Thoracic aorta (tissue), 2 donors: Measurements from ENCODE around the gene C10orf90. TPM values are rescaled to one million over a fixed set of nuclear protein-coding genes. Genes with fewer than 3 reads are reported as not detected.
A peak's percentile ranks its signal among the peaks of the same experiment; 100 is the strongest.

ENCODE experiments used
- ATAC-seq: fragments of 150-250 bp; one replicate; pipeline ENCODE4 v1.8.0; 2017; ENCODE audit warnings: low read depth; ENCODE audit not compliant: insufficient number of reproducible peaks, low FRiP score
- DNase-seq: peaks from one replicate; pipeline ENCODE4 v3.0.0-alpha.2; 2020; ENCODE audit warnings: low spot score
- H3K27ac ChIP-seq, 2 donors: fragments of 200-600 bp; sonication (generic); 1 replicate in 1 of 2; 2 replicates in 1 of 2; pipeline ENCODE4 v1.5.1; 2016; ENCODE audit warnings: mild to moderate bottlenecking in 2 of 2, moderate library complexity in 2 of 2
- H3K27me3 ChIP-seq: fragments of 200-600 bp; sonication (generic); replicated peaks from 2 replicates; pipeline ENCODE4 v1.6.0; 2016; ENCODE audit warnings: mild to moderate bottlenecking; ENCODE audit not compliant: insufficient read depth
- H3K36me3 ChIP-seq: fragments of 200-600 bp; sonication (generic); one replicate; pipeline ENCODE4 v1.5.1; 2016
- H3K4me1 ChIP-seq, 2 donors: fragments of 200-600 bp; sonication (generic); 1 replicate in 1 of 2; 2 replicates in 1 of 2; pipeline versions ENCODE4 v1.5.1 to v1.6.0; 2016; ENCODE audit warnings: low read depth in 2 of 2, mild to moderate bottlenecking in 1 of 2; ENCODE audit not compliant: control insufficient read depth in 1 of 2
- H3K4me3 ChIP-seq: fragments of 200-600 bp; sonication (generic); 2 replicates; pipeline ENCODE4 v1.5.1; 2016; ENCODE audit warnings: mild to moderate bottlenecking
- H3K9me3 ChIP-seq: fragments of 200-600 bp; sonication (generic); 2 replicates; pipeline ENCODE4 v1.5.1; 2016
- total RNA-seq, 2 donors: library from RNA; depleted of rRNA; stranded (reverse); fragments of >200 nt; gene quantifications; one replicate each; pipeline versions ENCODE4 v1.1.0 to v1.2.3, GENCODE V29; 2016
- TF ChIP-seq, protein P1 (sequence below): fragments of 200-600 bp; sonication (generic); IDR thresholded peaks from one replicate; pipeline ENCODE4 v1.5.1; 2019; ENCODE audit warnings: antibody characterized with exemption

Gene C10orf90
- total RNA-seq, 2 donors from 2014 or later, result not detected

DNA sequence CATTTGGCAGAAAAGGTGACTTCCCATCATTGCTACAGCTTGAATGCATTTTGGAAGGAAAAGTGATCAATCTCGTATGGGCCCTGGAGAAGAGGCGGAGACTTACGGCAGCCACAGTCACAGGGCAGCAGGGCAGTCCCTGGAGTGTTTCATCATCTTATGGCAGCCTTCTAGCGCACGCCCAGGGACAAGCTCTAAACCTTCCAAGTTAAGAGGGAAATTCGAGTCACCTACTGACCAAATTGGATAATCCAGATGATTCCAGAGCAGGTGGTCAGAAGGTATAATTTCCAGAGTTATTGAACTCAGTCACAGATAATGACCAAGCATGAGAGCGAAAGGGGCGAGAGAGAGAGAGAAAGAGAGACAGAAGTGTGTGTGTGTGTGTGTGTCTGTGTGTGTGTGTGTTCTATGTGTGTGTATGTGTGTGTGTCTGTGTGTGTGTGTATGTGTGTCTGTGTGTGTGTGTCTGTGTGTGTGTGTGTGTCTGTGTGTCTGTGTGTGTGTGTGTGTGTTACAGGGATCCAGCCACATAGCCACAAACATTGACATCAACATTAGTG lies 158.5 kb downstream of the C10orf90 start:
- TF ChIP-seq, protein P1, sequence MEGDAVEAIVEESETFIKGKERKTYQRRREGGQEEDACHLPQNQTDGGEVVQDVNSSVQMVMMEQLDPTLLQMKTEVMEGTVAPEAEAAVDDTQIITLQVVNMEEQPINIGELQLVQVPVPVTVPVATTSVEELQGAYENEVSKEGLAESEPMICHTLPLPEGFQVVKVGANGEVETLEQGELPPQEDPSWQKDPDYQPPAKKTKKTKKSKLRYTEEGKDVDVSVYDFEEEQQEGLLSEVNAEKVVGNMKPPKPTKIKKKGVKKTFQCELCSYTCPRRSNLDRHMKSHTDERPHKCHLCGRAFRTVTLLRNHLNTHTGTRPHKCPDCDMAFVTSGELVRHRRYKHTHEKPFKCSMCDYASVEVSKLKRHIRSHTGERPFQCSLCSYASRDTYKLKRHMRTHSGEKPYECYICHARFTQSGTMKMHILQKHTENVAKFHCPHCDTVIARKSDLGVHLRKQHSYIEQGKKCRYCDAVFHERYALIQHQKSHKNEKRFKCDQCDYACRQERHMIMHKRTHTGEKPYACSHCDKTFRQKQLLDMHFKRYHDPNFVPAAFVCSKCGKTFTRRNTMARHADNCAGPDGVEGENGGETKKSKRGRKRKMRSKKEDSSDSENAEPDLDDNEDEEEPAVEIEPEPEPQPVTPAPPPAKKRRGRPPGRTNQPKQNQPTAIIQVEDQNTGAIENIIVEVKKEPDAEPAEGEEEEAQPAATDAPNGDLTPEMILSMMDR, result no peak
- Histone ChIP-seq H3K4me1 (no peaks in the 10 kb centered on the region), H3K27ac (no peak overlapping the region), H3K27me3 (no peaks in the 10 kb centered on the region), H3K9me3 (no peaks in the 10 kb centered on the region), H3K4me3 (no peak overlapping the region), H3K36me3 (no peaks in the 10 kb centered on the region)
- DNase-seq, result no peak
- ATAC-seq, result no peak

DNA sequence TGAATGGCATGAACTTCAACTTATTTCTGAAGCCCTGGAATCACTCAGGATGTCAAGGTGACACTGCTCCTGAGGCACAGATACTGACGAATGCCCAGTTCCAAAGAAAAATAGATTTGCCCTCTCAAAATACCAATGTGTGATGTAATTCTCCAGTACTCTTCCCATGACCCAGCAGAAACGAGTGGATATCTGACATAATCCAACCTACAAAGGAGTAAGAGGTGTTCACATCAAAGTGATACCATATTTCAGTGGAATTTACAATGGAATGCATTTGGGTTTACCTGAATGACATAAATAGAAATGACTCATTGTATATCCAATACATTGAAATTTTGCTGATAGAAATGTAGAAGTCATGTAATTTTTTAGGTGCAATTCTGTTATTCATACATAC lies 161.3 kb downstream of the C10orf90 start:
- TF ChIP-seq, protein P1, result no peak
- H3K9me3 ChIP-seq, result no peaks in the 10 kb centered on the region
- H3K36me3 ChIP-seq, result no peaks in the 10 kb centered on the region
- H3K27me3 ChIP-seq, result no peaks in the 10 kb centered on the region
- DNase-seq, result no peak
- H3K4me1 ChIP-seq, result no peaks in the 10 kb centered on the region
- no peak overlapping the region for H3K4me3 ChIP-seq
- ATAC-seq, result no peak
- no peak overlapping the region for H3K27ac ChIP-seq

DNA sequence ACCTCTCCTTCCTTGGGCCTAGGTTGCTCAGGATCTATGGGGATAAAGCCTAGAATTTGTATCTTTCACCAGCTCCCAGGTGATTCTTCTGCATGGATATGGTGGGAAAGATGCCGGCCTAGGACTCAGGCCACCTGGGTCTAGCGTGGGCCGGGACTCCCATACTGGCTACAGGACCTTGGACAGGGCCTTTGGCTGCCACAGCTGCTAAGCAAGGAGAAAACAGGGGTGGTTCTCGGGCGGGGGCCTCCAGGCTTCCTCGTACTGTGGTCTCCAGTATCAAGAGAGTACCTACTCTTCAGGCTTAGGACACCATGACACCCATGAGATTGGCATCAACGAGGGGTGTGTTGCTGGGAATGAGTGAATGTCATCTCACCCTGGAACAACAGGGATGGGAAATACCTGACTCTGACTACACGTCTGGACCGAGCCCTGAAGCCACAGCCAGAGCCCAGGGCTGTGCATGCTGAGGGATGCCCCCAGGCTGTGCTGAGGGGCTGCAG lies 161.9 kb downstream of the C10orf90 start:
- H3K36me3 ChIP-seq, result no peaks in the 10 kb centered on the region
- TF ChIP-seq, protein P1, result no peak
- no peaks in the 10 kb centered on the region for H3K27me3 ChIP-seq
- DNase-seq, result no peak
- no peak overlapping the region for H3K27ac ChIP-seq
- no peak for ATAC-seq
- H3K4me1 ChIP-seq, result no peaks in the 10 kb centered on the region
- H3K9me3 ChIP-seq, result no peaks in the 10 kb centered on the region
- H3K4me3 ChIP-seq, result no peak overlapping the region

DNA sequence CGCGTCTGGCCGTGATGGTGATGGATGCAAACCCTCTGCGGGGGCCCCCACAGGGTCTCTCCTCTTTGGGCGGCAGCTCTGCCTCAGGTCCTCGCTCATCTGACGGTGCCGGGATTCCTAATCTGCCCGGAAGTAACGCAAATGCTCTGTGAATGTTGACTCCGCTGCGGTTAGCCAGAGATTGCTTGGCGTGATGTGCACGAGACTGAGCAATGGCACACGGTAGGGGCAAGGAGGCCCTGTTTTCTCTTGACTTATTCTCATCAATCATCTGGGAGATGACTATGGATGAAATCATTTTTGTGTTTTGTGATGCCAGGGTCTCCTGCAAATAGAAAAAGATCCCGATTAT lies 165.8 kb downstream of the C10orf90 start:
- Histone ChIP-seq H3K4me3 (no peak overlapping the region), H3K4me1 (no peaks in the 10 kb centered on the region), H3K9me3 (no peaks in the 10 kb centered on the region), H3K27ac (no peak overlapping the region), H3K36me3 (no peaks in the 10 kb centered on the region), H3K27me3 (no peaks in the 10 kb centered on the region)
- TF ChIP-seq, protein P1, result no peak
- ATAC-seq (no peak), DNase-seq (no peak)

DNA sequence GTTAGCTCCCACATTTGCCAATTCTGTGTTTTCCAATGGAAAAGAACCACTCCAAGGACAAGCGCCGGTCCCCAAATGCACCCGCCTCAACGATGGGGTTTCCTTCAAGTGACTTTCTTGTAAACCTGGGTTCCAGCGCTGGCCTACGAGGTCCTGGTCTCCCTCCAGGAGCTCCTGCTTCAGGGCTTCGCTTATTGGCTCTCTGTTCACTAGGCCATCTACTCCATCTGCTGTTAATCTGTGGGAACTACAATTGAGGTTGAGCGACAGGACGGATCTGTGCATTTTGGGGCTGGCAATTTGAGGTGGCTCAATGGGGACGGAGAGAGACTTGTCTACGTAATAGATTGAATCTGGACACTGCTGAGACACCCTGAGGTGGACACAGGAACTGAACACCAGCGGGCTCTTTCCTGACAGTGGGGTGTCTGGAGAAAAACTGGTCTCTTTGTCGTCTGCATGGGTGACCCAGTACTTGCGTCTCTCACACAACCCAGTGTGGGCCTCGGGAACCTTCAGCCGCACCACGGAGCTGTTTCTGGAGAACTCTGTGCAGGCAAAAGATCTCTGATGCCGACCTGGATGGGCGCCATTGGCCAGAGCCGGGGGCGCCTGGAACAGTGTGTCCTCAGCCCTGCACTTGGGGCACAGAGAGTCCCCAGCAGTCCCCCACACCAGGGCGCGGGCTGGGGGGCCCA lies 166.3 kb downstream of the C10orf90 start:
- no peak for DNase-seq
- TF ChIP-seq, protein P1, result peak; percentile 53
- Histone ChIP-seq H3K4me1 (no peaks in the 10 kb centered on the region), H3K9me3 (no peaks in the 10 kb centered on the region), H3K36me3 (no peaks in the 10 kb centered on the region), H3K4me3 (no peak overlapping the region), H3K27me3 (no peaks in the 10 kb centered on the region), H3K27ac (no peak overlapping the region)
- peak; percentile 43 for ATAC-seq
